GM10266 (cell line): ENCODE results near the gene ESR2.

Experiments used
- DNase-seq: peaks from one replicate; pipeline ENCODE4 v3.0.0; 2012; ENCODE audit errors: extremely low spot score
- TF ChIP-seq, protein P1 (sequence below): IDR thresholded peaks from 2 replicates; pipeline ENCODE4 v1.5.1; 2012; ENCODE audit warnings: mild to moderate bottlenecking, low read depth; ENCODE audit not compliant: control insufficient read depth, insufficient read depth; ENCODE audit errors: missing control alignments

ESR2 gene

DNA sequence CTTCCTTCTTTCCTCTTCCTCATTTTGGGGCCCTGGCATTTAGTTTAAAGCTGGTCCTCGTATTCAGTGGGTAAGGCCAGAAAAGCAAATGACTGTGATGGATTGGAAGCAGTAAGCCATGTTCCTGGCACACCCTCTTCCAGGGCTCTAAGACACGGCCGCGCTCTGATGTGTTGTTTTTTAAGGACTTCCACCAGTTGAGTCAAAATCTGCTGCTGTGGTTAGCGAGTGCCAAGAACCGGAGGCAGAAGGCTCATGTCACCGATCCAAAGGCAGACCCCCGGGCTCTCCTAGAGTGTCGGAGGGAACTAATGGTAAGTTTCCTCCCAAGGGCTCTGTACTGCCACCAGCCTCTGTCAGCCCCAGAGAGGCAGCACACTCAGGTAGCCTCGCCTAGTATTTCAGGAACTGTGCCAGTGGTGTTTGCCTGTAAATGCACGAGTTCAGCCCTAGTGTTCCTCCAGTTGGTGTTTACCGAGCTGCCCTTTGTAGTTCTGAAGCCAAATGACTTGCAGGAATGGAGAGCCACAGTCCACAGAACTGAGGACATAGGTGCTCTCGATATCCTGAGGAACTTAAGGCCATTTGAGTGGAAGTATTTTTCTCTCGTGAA lies 72.7 kb downstream of the ESR2 start:
- DNase-seq, result no peak
- TF ChIP-seq, protein P1, sequence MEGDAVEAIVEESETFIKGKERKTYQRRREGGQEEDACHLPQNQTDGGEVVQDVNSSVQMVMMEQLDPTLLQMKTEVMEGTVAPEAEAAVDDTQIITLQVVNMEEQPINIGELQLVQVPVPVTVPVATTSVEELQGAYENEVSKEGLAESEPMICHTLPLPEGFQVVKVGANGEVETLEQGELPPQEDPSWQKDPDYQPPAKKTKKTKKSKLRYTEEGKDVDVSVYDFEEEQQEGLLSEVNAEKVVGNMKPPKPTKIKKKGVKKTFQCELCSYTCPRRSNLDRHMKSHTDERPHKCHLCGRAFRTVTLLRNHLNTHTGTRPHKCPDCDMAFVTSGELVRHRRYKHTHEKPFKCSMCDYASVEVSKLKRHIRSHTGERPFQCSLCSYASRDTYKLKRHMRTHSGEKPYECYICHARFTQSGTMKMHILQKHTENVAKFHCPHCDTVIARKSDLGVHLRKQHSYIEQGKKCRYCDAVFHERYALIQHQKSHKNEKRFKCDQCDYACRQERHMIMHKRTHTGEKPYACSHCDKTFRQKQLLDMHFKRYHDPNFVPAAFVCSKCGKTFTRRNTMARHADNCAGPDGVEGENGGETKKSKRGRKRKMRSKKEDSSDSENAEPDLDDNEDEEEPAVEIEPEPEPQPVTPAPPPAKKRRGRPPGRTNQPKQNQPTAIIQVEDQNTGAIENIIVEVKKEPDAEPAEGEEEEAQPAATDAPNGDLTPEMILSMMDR, result no peak

DNA sequence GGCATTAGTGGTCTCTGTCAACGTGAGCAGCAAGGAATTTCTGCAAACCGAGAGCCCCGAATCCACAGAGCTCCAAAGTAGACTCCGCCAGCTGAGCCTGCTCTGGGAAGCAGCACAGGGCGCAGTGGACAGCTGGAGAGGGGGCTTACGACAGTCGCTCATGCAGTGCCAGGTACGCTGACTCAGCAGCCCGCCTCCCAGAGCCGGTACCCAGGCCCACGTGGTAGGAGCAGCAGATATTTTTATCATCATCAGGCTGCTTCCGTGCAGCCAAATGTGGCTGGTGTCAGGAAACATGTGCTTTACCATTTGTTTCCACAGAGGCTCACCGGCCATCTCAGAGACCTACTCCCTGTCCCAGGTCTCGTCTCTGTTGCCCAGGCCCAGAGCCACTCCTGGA lies 73.7 kb downstream of the ESR2 start:
- no peak for DNase-seq
- TF ChIP-seq, protein P1, result no peak

DNA sequence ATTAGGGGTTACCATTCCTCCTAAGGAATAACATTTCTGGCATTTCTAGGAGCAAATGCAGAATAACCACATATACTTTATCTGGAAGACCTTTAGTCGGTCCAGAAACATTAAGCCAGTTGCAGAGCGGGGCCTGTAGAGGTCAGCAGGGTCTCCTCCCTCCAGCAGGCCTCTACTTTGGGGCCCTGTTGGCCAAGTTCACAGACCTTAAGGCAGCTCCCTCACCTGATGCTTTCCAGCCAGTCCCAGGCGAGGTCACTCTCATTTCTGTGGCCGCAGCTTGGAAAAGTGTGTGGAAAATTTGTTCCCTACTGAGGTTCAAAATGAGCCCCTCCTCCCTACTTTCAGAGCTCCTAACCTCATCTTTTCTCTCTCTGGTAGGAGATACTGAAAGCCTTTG lies 74.1 kb downstream of the ESR2 start:
- TF ChIP-seq, protein P1, result no peak
- no peak for DNase-seq

DNA sequence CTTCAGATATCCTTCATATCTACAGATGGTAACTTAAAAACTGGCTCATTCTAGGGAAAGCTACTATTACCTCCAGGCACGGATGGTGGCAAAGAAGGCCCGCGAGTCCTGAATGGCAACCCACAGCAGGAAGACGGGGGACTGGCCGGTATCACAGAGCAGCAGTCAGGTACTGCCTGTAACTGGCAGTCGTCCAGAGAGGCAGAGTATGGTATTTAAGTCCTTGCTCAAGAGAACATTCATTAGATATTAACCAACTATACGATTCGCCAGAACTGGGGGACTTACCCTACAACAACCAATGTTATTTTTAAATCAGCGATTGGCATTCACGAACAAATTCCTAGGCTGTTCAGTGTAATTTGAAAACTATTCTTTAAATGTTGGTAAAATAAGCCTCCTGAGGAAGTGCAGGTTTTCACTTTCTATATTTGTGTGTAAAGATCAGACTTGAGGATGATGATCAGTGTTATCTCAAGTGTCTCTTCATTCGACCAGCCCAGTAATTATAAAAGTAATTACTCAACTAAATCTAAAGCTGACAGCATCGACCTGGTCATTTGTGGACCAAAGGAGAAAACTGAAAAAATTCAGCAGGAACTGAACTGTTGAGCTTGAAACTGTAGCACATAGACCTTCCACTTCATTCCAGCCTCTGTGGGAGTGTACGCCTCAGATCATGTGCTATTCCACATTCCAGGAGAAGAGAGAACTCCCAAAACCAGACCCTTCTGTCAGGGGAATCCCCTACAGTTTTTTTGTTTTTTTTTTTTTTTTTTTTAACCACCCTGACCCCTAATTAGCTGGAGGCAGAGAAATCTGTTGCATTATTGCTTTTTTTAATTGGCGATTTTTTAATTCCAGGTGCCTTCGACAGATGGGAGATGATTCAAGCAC lies 75.6 kb downstream of the ESR2 start:
- DNase-seq, result no peak
- TF ChIP-seq, protein P1, result no peak

DNA sequence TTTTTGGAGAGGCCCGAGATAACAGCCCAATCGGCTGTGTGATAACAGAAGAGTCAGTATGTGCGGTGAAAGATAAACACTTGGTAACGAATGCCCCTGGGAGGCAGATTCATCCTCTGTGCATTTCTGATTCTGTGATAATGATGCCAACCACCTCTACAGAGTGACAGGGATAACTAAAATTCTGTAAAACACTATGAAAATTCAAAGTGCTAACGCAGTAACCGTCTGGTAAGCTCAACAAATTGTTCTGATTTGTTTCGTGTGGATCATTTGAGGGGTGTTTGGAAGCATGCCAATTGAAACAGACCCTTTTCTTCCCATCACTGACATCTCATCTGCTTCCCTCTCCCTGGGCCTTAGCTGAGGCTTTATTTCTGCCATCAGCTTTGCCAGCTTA lies 76.3 kb downstream of the ESR2 start:
- DNase-seq, result no peak
- TF ChIP-seq, protein P1, result no peak

DNA sequence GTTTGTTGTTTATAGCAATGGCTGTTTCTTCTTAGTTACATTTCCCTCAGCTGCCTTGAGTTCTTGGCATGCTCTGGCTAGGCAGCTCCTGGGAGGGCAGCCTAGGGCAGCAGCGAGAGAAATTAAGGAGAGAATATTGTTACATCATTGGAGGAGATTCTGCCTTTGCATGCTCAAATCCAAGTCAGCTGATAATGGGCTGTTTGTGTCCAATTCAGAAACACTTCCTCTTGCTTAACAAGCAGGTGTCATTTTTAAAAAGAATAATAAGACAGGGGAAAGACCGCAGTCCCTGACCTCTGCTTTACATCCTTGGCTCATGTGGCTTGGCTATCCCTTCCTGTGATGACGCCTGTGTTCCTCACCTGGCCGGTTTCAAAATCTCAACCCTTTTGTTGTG lies 76.9 kb downstream of the ESR2 start:
- TF ChIP-seq, protein P1, result no peak
- no peak for DNase-seq

- DNase-seq, result no peak
- TF ChIP-seq, protein P1, result no peak
Measured at GRCh38 chr14:64215978-64216377, 78.2 kb downstream of the ESR2 start.
